GM18505 (cell line): ENCODE measurements around the gene FAM114A1.

Source experiments
- ATAC-seq: cut with Tn5 transposase; IDR thresholded peaks from one replicate; pipeline ENCODE4 v1.9.1; 2021; ENCODE audit not compliant: unreplicated experiment
- POLR2A ChIP-seq: IDR thresholded peaks from 4 replicates; pipeline ENCODE4 v1.6.1; 2011; ENCODE audit warnings: borderline replicate concordance; ENCODE audit not compliant: insufficient read depth, insufficient read length; ENCODE audit errors: extremely low read depth

The FAM114A1 gene

GRCh38 chr4:38867478-38868058, at the start of gene FAM114A1:
Gene FAM114A1, plus strand, starts transcription at chr4:38867806. Its CDS starts 10,273 bp downstream, at chr4:38878079.
- ATAC-seq, result peak; percentile 88
- peak; percentile 39 for TF ChIP-seq POLR2A

GRCh38 chr4:38818441-38818976, 49.1 kb upstream of the FAM114A1 start:
- TF ChIP-seq POLR2A, result no peak
- ATAC-seq, result peak; percentile 49

GRCh38 chr4:38819569-38819968, 48.0 kb upstream of the FAM114A1 start:
- TF ChIP-seq POLR2A, result no peak
- no peak for ATAC-seq

- peak; percentile 44 for ATAC-seq
- peak; percentile 30 for TF ChIP-seq POLR2A
Measured at GRCh38 chr4:38820329-38821061, 47.1 kb upstream of the FAM114A1 start.

GRCh38 chr4:38821739-38822138, 45.9 kb upstream of the FAM114A1 start:
- ATAC-seq, result no peak
- no peak for TF ChIP-seq POLR2A

GRCh38 chr4:38822748-38823303, 44.8 kb upstream of the FAM114A1 start:
- no peak for ATAC-seq
- no peak for TF ChIP-seq POLR2A

- ATAC-seq, result no peak
- TF ChIP-seq POLR2A, result no peak
Measured at GRCh38 chr4:38823766-38824165, 43.8 kb upstream of the FAM114A1 start.

GRCh38 chr4:38829237-38829636, 38.4 kb upstream of the FAM114A1 start:
- no peak for ATAC-seq
- no peak for TF ChIP-seq POLR2A

GRCh38 chr4:38831653-38832052, 36.0 kb upstream of the FAM114A1 start:
- no peak for TF ChIP-seq POLR2A
- no peak for ATAC-seq

- no peak for ATAC-seq
- no peak for TF ChIP-seq POLR2A
Measured at GRCh38 chr4:38832206-38832605, 35.4 kb upstream of the FAM114A1 start.

- no peak for ATAC-seq
- TF ChIP-seq POLR2A, result no peak
Measured at GRCh38 chr4:38832624-38833528, 34.7 kb upstream of the FAM114A1 start.

- TF ChIP-seq POLR2A, result no peak
- ATAC-seq, result no peak
Measured at GRCh38 chr4:38834570-38834969, 33.0 kb upstream of the FAM114A1 start.

GRCh38 chr4:38837334-38837733, 30.3 kb upstream of the FAM114A1 start:
- ATAC-seq, result no peak
- no peak for TF ChIP-seq POLR2A
